Stimulated activated CD4-positive, alpha-beta T cell treated with anti-CD3 and anti-CD28 coated beads, Interleukin-4, amount 100 ng/mL, for 1 hour (primary cell): ENCODE results near the gene ITCH.

Experiments used
- DNase-seq: peaks from one replicate; pipeline ENCODE4 v3.0.0-alpha.2; 2020

ITCH gene

DNA sequence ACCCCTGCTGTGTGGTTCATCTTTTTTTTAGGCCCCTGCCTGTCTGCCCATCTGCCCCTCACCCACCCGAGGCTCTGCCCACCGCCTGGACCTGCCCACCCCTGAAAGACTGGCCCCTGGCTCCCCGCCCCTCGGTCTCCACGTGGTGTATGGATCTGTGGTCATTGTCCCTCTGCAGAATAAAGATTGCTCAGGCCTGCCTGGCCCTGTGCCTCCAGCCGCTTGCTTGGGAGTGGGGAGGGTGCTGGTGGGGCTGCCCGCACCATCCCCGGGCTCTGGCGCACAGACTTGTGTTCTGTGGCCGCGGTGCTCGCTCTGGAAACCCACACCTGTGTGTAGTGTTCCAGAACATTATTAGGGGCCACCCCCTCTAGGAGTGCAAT is 197.1 kb downstream of the ITCH start:
- no peak for DNase-seq

- no peak for DNase-seq
These were observed 197.5 kb downstream of the ITCH start for GRCh38 chr20:34560614-34561013.
